Measurements from ENCODE around the gene ZNF474. TPM values are rescaled to one million over a fixed set of nuclear protein-coding genes. Genes with fewer than 3 reads are reported as not detected.

Gene ZNF474
- total and polyA plus RNA-seq, 2 of the 8 experiments (the other 6 are each of a cell fraction or from before 2014, with no cell fraction given), result not detected

GRCh38 chr5:122172207-122172606 is 42.9 kb downstream of the ZNF474 start:
- POLR2A ChIA-PET (ENCODE audit: partially characterized antibody), result no interaction called here
- no peak overlapping the region for H3K4me3 ChIP-seq (ENCODE audit: extremely low read depth in 1 of 4, insufficient read depth in 2 of 4, low read depth in 3 of 4, low read length in 4 of 4)
- H2BK12ac ChIP-seq (ENCODE audit: low read depth, low read length), result no peak overlapping the region
- H3K4ac ChIP-seq (replicated peaks; ENCODE audit: insufficient read length, low read depth, low read length), result no peak overlapping the region
- H2BK20ac ChIP-seq (ENCODE audit: low read length), result no peak overlapping the region
- H3K4me2 ChIP-seq (ENCODE audit: insufficient read depth in 1 of 2, low read depth in 2 of 2, low read length in 2 of 2), result no peak overlapping the region
- H3K4me1 ChIP-seq (replicated peaks in 1 of 4; ENCODE audit: control insufficient read depth in 3 of 4, insufficient read depth in 4 of 4, low read length in 3 of 4), result peaks cover 2 to 5% (median 4%) of the 10 kb centered on the region in 4 experiments; a peak in 3 of 7 replicates
- no peak overlapping the region for H3K56ac ChIP-seq (replicated peaks; ENCODE audit: insufficient read length, low read depth, low read length)
- H2AK5ac ChIP-seq (ENCODE audit: low read depth, low read length), result no peak overlapping the region
- CTCF ChIA-PET (ENCODE audit: partially characterized antibody), result interaction anchor here (0.7 to 1.2 kb wide), 2 partner anchors 17 to 326 kb away, joined by 3 read pairs; no protein-coding TSS in a partner anchor
- no peaks in the 10 kb centered on the region for H4K20me1 ChIP-seq (replicated peaks in 1 of 2; ENCODE audit: control insufficient read depth in 1 of 2, insufficient read depth in 2 of 2, low read length in 2 of 2)
- no peak overlapping the region for H3K23ac ChIP-seq (ENCODE audit: insufficient read length)
- no peak overlapping the region for H3K14ac ChIP-seq (ENCODE audit: insufficient read length)
- no peak overlapping the region for H3K27ac ChIP-seq (ENCODE audit: low read depth, low read length)
- no peak overlapping the region for H3K9ac ChIP-seq (replicated peaks in 1 of 4; ENCODE audit: extremely low read depth in 1 of 4, low read depth in 3 of 4, low read length in 3 of 4)
- H3K18ac ChIP-seq (ENCODE audit: extremely low read depth, low read length), result no peak overlapping the region
- 75% methylated on average over 1 of the region's 1 CpG; no CpG with 5 or more reads in 1 of the 2 experiments for WGBS, 2 experiments (ENCODE audit: extremely low coverage in 1 of 2, insufficient coverage in 1 of 2, insufficient read length in 1 of 2, insufficient replicate concordance in 2 of 2, low coverage in 1 of 2, low lambda C conversion rate in 2 of 2, missing lambda C conversion rate in 1 of 2)
- DNase-seq (ENCODE audit: low read depth in 1 of 2, low spot score in 2 of 2), result no peak
- no peaks in the 10 kb centered on the region for H3K23me2 ChIP-seq (ENCODE audit: low read depth, low read length)
- FAIRE-seq, result no peak
- H3K36me3 ChIP-seq (ENCODE audit: control insufficient read depth in 2 of 4, insufficient read depth in 4 of 4, low read length in 3 of 4), result no peaks in the 10 kb centered on the region
- H3K9me3 ChIP-seq (ENCODE audit: insufficient read depth in 2 of 2, low read depth in 1 of 2, low read length in 1 of 2), result no peaks in the 10 kb centered on the region
- no peaks in the 10 kb centered on the region for H3K79me1 ChIP-seq (ENCODE audit: low read depth, low read length)
- no peaks in the 10 kb centered on the region for H3K79me2 ChIP-seq (ENCODE audit: control insufficient read depth in 1 of 2, insufficient read depth in 2 of 2, low read length in 2 of 2)
- H3K27me3 ChIP-seq (replicated peaks in 1 of 4; ENCODE audit: control insufficient read depth in 3 of 4, extremely low read depth in 1 of 4, insufficient read depth in 3 of 4, low read length in 3 of 4), result no peaks in the 10 kb centered on the region
- H2BK120ac ChIP-seq (replicated peaks; ENCODE audit: low read depth, low read length), result no peak overlapping the region
- H4K8ac ChIP-seq (ENCODE audit: extremely low read depth, insufficient read depth, low read length), result no peak overlapping the region
- no peak overlapping the region for H4K91ac ChIP-seq (replicated peaks; ENCODE audit: insufficient read length, low read length)
- H2BK15ac ChIP-seq (ENCODE audit: low read length), result no peak overlapping the region
- H2BK5ac ChIP-seq (ENCODE audit: low read depth, low read length), result no peak overlapping the region
- no peak overlapping the region for H4K5ac ChIP-seq (ENCODE audit: insufficient read length, low read depth, low read length)
- H2AFZ ChIP-seq (ENCODE audit: low read length), result no peak overlapping the region
- TF ChIP-seq ASH2L (IDR thresholded peaks at IDR 0.05; ENCODE audit: low read length) (no peak), ZNF274 (IDR thresholded peaks at IDR 0.05; ENCODE audit: borderline replicate concordance, extremely low read depth, low read length) (no peak), POLR2AphosphoS5 (IDR thresholded peaks at IDR 0.05; ENCODE audit: low read depth, low read length) (no peak), BCL11A (IDR thresholded peaks at IDR 0.05; ENCODE audit: low read depth in 2 of 2, low read length in 2 of 2) (no peak), CHD1 (IDR thresholded peaks at IDR 0.05; ENCODE audit: low read depth, low read length) (no peak), KDM4A (IDR thresholded peaks at IDR 0.05; ENCODE audit: low read depth, low read length, severe bottlenecking) (no peak), ATF3 (IDR thresholded peaks at IDR 0.05; ENCODE audit: insufficient read depth, low read depth, low read length) (no peak), JUND (IDR thresholded peaks at IDR 0.05; ENCODE audit: low read length) (no peak), GTF2F1 (IDR thresholded peaks at IDR 0.05; ENCODE audit: borderline replicate concordance, low read depth, low read length) (no peak), TEAD4 (IDR thresholded peaks at IDR 0.05; ENCODE audit: low read depth, low read length) (no peak), RAD21 (IDR thresholded peaks at IDR 0.05 in 1 of 2, conservative IDR thresholded peaks at IDR 0.05 in 1 of 2; ENCODE audit: low read depth in 2 of 2, low read length in 2 of 2) (no peak), RNF2 (IDR thresholded peaks at IDR 0.05; ENCODE audit: borderline replicate concordance, low read depth, low read length, missing control alignments, poor library complexity, severe bottlenecking) (no peak)
- TF ChIP-seq, protein P1, sequence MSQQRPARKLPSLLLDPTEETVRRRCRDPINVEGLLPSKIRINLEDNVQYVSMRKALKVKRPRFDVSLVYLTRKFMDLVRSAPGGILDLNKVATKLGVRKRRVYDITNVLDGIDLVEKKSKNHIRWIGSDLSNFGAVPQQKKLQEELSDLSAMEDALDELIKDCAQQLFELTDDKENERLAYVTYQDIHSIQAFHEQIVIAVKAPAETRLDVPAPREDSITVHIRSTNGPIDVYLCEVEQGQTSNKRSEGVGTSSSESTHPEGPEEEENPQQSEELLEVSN (IDR thresholded peaks at IDR 0.05), result no peak

Measured in H1 (cell line).